ENCODE data around the gene FAM117B.
"Not testable (repeated sequence)": the region's sequence is repeated elsewhere in the genome, so short reads cannot be mapped to it uniquely, and the experiment has no call there.

Gene FAM117B

DNA sequence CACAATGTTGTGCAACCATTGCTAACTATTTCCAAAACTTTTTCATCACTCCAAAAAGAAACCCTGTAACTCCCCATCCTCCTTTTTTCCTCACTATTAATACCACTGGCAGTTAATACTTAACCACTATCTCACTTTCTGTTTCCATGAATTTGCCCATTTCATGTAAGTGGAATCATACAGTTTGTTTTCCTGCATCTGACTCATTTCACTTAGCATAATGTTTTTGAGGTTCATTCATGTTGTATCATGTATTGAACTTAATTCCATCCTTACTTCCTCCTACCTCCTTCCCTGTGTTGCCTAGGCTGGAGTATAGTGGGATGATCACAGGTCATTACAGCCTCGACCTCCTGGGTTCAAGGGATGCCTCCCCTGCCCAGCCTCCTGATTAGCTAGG is 68.3 kb downstream of the FAM117B start:
- DNase-seq (ENCODE audit: low spot score), result peak; percentile 80

- DNase-seq (ENCODE audit: low spot score), result no peak
These were observed 69.5 kb downstream of the FAM117B start for GRCh38 chr2:202704248-202704647.

DNA sequence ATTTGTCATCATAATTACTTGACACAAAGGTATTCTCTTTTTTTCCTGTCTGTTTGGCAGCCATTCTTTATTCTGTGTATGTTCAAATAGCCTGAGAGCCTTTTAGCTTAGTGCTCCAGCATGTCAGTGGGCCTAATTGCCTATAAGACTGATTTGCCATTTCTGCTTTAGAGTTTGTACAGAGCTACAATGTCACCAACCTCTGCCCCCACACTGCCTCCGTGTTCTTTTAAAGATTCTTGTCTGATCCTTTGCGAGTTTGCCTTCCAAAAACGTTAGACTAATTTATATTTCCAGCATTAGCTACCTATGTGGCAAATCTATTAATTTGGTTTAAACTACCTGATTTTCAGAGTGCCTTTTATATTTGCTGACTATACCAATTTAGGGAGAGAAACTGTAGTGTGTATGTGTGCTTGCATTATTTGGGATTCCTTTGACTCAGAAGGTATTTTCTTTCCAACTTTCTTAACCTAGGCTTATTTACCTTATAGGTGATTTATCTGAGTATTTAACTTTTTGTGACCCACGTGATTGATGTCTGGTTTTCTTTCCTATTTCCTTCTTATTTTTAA is 70.8 kb downstream of the FAM117B start:
- no peak for DNase-seq (ENCODE audit: low spot score)

GRCh38 chr2:202714971-202715935 is 80.5 kb downstream of the FAM117B start:
- DNase-seq (ENCODE audit: low spot score), result not testable (repeated sequence)

DNA sequence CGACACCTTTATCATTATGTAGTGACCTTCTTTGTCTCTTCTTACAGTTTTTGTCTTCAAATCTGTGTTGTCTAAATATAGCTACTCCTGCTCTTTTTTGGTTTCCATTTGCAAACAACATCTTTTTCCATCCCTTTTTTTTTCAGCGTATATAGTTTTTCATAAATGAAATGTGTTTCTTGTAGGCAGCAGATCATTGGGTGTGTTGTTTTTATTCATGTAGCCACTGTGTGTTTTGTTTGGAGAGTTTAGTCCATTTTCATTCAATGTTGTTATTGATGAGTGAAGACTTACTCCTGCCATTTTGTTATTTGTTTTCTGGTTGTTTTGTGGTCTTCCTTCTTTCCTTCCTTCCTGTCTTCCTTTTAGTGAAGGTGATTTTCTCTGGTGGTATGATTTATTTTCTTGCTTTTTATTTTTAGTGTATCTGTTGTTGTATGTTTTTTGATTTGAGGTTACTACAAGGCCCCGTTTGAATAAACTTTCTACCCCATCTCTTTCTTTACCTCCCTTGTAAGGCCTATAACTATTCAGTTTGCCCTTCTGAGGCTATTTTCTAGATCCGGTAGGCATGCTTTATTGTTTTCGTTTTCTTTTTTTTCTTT is 81.4 kb downstream of the FAM117B start:
- no peak for DNase-seq (ENCODE audit: low spot score)

GRCh38 chr2:202716953-202717597 is 82.3 kb downstream of the FAM117B start:
- DNase-seq (ENCODE audit: low spot score), result no peak

DNA sequence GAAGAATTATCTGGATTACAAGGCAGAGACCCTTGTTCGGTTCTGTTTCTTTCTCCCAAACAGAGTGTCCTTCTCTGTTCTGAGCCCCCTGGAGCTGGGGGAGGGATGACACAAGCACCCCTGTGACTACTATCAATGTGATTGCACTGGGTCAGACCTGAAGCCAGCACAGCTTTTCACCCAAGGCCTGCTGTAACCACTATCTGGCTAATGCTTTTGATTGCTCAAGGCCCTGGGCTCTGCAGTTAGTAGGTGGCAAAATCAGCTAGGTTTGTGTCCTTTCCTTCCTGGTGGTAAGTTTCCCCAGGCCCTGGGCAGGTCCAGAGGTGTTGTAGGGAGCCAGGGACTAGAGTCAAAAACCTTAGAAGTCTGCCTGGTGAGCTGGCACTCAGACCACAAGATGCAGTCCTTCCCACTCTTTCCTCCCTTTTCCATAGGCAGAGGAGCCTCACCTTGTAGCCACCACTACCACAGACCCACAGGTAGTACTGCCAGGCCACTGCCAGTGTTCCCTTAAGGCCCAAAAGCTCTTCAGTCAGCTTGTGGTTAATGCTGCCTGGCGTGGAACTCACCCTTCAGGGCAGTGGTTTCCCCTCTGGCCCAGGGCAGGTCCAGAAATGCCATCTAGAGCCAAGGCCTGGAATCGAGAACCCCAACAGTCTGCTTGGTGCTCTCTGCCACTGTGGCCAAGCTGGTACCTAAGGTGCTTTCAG is 83.0 kb downstream of the FAM117B start:
- DNase-seq (ENCODE audit: low spot score), result peak; percentile 39

DNA sequence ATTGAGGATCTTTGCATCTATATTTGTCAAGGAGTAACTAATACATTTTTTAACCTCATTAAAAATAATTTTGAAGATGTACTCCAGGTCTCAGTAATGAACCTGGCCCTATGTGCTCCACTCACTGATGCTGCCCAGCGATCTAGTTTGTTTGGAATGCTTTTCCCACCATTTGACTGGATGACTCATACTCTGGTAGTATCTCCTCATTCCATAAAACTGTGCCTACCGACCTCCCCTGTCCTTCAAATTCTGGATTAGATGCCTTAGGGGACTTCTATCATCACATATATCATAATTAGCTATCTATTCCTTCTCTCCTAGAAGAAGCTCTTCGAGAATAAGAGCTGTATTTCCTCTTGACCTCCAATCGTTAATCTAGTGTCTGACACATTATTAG is 83.8 kb downstream of the FAM117B start:
- DNase-seq (ENCODE audit: low spot score), result peak; percentile 76

- no peak for DNase-seq (ENCODE audit: low spot score)
These were observed 85.5 kb downstream of the FAM117B start for GRCh38 chr2:202720226-202720625.

DNA sequence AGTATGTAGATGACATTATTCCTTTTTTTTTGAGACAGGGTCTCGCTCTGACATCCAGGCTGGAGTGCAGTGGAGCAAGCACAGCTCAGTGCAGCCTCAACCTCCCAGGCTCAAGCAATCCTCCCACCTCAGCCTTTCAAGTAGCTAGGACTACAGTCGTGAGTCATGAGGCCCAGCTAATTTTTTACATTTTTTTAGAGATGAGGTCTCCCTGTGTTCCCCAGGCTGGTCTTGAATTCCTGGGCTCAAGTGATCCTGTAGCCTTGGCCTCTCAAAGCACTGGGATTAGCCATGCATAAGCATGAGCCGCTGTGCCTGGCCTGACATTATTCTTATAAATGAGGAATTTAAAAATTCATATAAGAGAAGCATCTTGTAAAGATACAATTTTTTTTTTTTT is 86.9 kb downstream of the FAM117B start:
- peak; percentile 88 for DNase-seq (ENCODE audit: low spot score)

DNA sequence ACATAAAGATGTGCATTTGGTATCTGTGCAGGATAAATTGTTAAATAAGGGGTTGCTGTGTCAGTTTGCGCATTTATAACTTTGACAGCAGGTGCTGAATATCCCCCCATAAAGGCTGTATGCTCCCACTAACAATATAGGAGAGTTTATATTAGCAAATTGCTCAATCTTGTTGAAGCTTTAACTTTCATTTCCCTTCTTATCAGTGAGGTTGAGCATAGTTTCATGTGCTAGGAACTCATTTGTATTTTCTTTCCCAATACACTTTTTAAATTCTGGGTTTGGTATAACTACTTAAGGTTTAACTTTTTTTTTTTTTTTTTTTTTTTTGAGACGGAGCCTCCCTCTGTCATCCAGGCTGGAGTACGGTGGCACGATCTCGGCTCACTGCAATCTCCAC is 89.0 kb downstream of the FAM117B start:
- DNase-seq (ENCODE audit: low spot score), result no peak

DNA sequence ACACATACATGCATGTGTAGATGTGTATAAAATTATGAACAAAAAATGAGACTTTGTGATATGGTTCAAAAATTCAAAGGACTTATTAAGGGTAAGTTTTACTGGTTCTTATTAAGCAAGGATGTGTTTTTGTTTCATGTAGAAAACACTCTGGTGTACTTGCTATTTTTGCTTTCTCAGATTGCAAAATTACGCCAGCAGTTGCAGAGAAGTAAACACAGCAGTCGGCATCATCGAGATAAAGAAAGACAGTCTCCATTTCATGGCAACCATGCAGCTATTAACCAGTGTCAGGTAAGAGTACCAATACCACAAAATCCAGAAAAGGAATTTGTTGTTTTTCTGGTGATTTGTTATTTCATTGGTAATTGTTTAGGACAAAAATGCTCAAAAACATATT is 91.3 kb downstream of the FAM117B start:
- no peak for DNase-seq (ENCODE audit: low spot score)

- DNase-seq (ENCODE audit: low spot score), result no peak
These were observed 102.1 kb downstream of the FAM117B start for GRCh38 chr2:202736826-202737225.

DNA sequence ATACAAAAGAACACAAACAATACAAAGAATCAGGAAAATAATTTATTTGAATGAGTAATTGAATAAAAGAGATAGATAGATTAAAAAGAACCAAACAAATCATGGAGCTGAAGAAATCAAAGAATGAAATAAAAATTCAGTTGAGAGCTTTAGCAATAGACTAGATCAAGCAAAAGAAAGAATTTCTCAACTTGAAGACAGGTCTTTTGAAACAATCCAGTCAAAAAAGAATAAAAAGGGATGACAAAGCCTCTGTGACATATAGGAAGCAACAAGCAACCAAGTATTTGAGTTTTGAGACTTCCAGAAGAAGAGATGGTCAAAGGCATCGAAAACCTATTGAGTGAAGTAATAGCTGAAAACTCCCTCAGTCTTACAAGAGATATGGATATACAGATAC is 108.8 kb downstream of the FAM117B start:
- no peak for DNase-seq (ENCODE audit: low spot score)

GRCh38 chr2:202749477-202749876 is 114.7 kb downstream of the FAM117B start:
- DNase-seq (ENCODE audit: low spot score), result no peak

- DNase-seq (ENCODE audit: low spot score), result no peak
These were observed 116.1 kb downstream of the FAM117B start for GRCh38 chr2:202750763-202751427.

DNA sequence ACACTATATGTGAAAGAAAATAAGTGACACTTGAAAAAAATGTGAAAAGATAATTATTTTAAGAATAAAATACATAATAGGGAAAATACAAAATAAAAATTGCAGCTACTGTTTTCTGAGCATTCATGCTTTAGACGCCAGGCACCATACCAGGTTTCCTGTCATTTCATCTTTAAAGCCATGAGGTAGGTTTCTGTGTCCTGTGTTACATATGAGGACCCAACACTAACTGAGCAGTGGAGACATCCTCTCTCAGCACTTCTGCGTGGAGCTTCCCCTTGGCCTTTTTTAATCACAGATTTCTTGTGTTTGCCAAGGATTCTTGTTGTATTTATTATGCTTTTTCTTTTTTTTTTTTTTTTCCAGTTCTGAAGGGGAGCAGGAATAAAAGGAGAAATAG is 117.3 kb downstream of the FAM117B start:
- DNase-seq (ENCODE audit: low spot score), result no peak

GRCh38 chr2:202754936-202755335 is 120.2 kb downstream of the FAM117B start:
- DNase-seq (ENCODE audit: low spot score), result no peak

- DNase-seq (ENCODE audit: low spot score), result no peak
These were observed 121.8 kb downstream of the FAM117B start for GRCh38 chr2:202756598-202756997.

GRCh38 chr2:202757339-202757738 is 122.6 kb downstream of the FAM117B start:
- no peak for DNase-seq (ENCODE audit: low spot score)

DNA sequence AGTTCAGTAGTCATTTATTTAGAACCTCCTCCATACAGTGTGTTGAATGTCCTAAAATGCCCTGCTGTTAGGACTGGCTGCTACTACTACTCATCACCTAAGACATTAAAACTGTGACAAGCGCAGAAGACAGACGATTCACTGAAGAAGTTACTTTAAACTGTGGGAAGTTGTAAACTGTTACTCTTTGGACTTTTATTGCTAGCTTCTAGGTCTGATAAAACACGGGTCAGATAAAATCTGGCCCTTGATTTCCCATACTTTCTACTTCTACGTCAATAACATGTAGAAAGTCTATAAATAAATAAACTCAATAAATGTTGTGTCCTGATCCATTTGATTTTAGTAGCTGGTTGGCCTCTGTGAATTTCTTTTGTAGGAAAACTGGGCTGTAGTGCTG is 123.4 kb downstream of the FAM117B start:
- no peak for DNase-seq (ENCODE audit: low spot score)
